ENCODE measurements around the gene ORAI1.
A peak's percentile ranks its signal among the peaks of the same experiment; 100 is the strongest.
"Not testable (repeated sequence)": the region's sequence is repeated elsewhere in the genome, so short reads cannot be mapped to it uniquely, and the experiment has no call there.

The ORAI1 gene

GRCh38 chr12:121579981-121580868, 46.1 kb upstream of the ORAI1 start:
- in situ Hi-C loops (cut with HindIII; ENCODE audit: low pct_ligation_motif_present, low sequenced_read_pairs): no loop called here
- Histone ChIP-seq H3K36me3 (replicated peaks) (no peaks in the 10 kb centered on the region), H3K4me3 (ENCODE audit: low read depth, low read length) (peak overlapping the region; percentile 64), H3K27me3 (replicated peaks) (no peaks in the 10 kb centered on the region), H3K27ac (peak overlapping the region; percentile 66)
- DNase-seq: peak; percentile 41
- TF ChIP-seq CTCF (IDR thresholded peaks at IDR 0.05; ENCODE audit: low read depth, low read length, missing control alignments): no peak

- H3K27me3 ChIP-seq (replicated peaks): no peaks in the 10 kb centered on the region
- TF ChIP-seq CTCF (IDR thresholded peaks at IDR 0.05; ENCODE audit: low read depth, low read length, missing control alignments): no peak
- peak within 1 kb of the TSS; percentile 66 for H3K27ac ChIP-seq
- no peaks in the 10 kb centered on the region for H3K36me3 ChIP-seq (replicated peaks)
- in situ Hi-C loops (cut with HindIII; ENCODE audit: low pct_ligation_motif_present, low sequenced_read_pairs): no loop called here
- peak within 1 kb of the TSS; percentile 64 for H3K4me3 ChIP-seq (ENCODE audit: low read depth, low read length)
- peak; percentile 40 for DNase-seq
Measured at GRCh38 chr12:121580959-121581685, 45.2 kb upstream of the ORAI1 start, which contains the start of gene KDM2B. Gene KDM2B (minus strand): TSS chr12:121581023. CDS start chr12:121580911, 112 bp downstream.

- Histone ChIP-seq H3K27me3 (replicated peaks) (no peaks in the 10 kb centered on the region), H3K36me3 (replicated peaks) (no peaks in the 10 kb centered on the region), H3K27ac (no peak overlapping the region), H3K4me3 (ENCODE audit: low read depth, low read length) (peak overlapping the region; percentile 64)
- no peak for TF ChIP-seq CTCF (IDR thresholded peaks at IDR 0.05; ENCODE audit: low read depth, low read length, missing control alignments)
- no peak for DNase-seq
- in situ Hi-C loops (cut with HindIII; ENCODE audit: low pct_ligation_motif_present, low sequenced_read_pairs): no loop called here
Measured at GRCh38 chr12:121581686-121582429, 44.5 kb upstream of the ORAI1 start.

GRCh38 chr12:121582583-121583333, 43.6 kb upstream of the ORAI1 start:
- H3K27ac ChIP-seq: no peak overlapping the region
- H3K4me3 ChIP-seq (ENCODE audit: low read depth, low read length): no peak overlapping the region
- no peaks in the 10 kb centered on the region for H3K36me3 ChIP-seq (replicated peaks)
- DNase-seq: no peak
- in situ Hi-C loops (cut with HindIII; ENCODE audit: low pct_ligation_motif_present, low sequenced_read_pairs): no loop called here
- H3K27me3 ChIP-seq (replicated peaks): no peaks in the 10 kb centered on the region
- TF ChIP-seq CTCF (IDR thresholded peaks at IDR 0.05; ENCODE audit: low read depth, low read length, missing control alignments): no peak

- H3K27me3 ChIP-seq (replicated peaks); H3K36me3 ChIP-seq (replicated peaks); DNase-seq; H3K4me3 ChIP-seq (ENCODE audit: low read depth, low read length); in situ Hi-C loops (cut with HindIII; ENCODE audit: low pct_ligation_motif_present, low sequenced_read_pairs); H3K27ac ChIP-seq: not testable (repeated sequence)
Measured at GRCh38 chr12:121583334-121583661, 43.0 kb upstream of the ORAI1 start.

GRCh38 chr12:121584885-121585284, 41.4 kb upstream of the ORAI1 start:
- H3K36me3 ChIP-seq (replicated peaks); in situ Hi-C loops (cut with HindIII; ENCODE audit: low pct_ligation_motif_present, low sequenced_read_pairs); H3K27me3 ChIP-seq (replicated peaks): not testable (repeated sequence)

More at GRCh38 chr12:121584885-121585284, 41.4 kb upstream of the ORAI1 start:
- H3K27ac ChIP-seq; H3K4me3 ChIP-seq (ENCODE audit: low read depth, low read length); DNase-seq: not testable (repeated sequence)
